Stimulated activated CD8-positive, alpha-beta memory T cell treated with anti-CD3 and anti-CD28 coated beads, Interleukin-2, amount 100 ng/mL, for 48 hours (primary cell): Measurements from ENCODE around the gene SIGLEC1.

Experiments used
- DNase-seq, 2 donors: peaks; one replicate each; pipeline ENCODE4 v3.0.0-alpha.2; 2020; ENCODE audit warnings: low read depth in 2 of 2

The SIGLEC1 gene

DNA sequence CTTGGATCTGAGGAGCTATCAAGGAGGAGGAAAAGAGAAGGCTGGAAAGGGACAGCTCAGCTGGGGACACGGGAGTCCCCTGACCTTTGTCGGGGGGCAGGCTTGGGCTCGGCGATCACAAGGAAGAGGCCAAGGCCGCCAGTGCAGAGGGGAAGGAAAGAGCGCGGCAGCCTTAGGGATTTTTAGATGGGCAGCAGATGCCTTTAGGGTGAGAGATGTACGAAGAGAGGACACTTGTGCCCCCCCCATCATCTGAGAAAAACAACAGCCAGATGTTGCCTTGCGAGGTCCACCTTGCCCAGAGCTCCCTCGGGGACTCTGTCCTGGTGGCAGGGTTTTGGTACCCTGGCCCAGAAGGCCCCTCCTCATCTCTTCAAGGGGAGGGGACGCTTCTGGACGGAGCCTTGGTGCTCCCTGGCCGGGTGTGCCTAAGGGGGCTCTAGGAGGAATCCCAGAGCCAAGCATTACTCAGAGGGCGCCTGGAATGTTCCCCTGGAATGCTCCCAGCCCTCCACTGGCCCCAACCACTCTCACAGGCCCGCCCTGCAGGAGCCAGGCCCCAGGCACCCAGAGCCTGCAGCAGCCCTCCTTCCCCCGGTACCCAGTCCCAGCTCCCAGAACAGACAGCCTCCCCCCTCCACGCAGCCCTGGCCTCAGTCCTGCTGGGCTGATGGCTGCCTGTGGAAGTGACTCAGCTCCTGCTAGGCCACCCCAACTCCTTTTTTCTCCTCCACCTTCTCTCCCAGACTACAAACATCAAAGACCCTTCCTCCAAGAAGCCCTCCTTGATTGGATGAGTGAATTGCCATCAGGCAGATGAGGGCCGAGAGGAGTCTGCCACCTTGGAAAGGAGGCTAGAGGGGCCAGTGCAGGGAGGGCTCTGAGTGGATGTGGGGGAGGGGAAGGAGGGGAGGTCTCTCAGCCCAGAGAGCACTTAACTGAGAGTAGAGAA is 32.4 kb downstream of the SIGLEC1 start:
- DNase-seq, result no peak

DNA sequence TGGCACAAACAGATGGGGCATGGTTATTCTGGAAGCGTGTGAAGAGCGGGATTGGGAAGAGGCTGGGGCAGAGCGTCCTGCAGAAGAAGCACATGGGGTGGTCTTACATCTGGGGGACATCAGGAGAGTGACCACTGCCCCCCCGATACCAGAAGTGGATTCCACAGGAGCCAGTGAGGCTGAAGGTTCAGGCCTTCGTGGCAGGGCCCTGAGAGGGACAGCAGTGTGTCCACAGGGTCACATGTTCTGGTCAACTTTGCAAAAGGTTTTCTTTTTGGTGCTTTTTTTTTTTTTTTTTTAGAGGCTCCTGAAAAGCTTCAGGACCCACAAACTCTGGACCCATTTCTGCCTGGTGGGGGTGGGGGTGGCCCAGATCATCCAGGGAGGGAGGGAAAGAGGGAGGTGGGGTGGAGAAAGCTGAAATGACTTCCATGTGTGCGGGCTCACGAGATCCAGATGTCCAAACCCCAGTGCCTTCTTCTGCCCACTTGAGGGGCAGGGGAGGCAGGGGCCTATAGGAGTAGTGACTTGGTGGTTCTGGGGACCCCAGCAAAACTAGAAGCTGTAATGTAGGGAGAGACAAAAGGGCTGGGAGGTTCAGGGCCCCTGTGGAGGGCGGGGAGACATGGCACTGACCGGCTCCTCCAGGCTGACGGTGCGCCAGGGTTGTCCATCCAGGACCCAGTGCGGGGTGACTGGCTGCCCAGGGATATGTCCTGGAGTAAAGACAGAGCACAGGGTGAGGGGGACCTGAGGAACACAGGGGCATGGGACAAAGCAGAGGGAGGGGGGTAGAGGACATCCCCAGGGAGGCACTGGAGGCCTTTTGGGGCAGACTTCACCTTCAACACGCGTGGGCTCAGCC is 33.3 kb downstream of the SIGLEC1 start:
- no peak for DNase-seq

DNA sequence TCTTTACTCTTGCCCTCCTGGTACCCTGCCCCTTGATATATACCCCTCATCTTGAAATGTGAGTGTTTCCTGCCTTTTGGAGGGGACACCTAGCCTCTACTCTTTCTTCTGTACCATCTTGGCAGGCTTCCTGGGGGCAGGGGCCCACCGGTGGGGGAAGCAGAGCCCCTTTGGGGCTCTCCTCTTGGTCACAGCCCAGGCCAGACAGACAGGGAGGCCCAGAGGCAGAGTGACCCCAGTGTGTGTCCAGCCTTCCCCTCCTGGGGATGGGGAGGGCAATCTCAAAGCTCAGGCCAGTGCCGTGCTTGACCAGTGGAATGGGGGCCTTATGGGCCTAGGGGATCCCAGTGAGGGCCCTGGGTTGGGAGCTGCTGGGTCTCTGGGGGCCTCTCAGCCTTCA is 34.2 kb downstream of the SIGLEC1 start:
- DNase-seq, result no peak

DNA sequence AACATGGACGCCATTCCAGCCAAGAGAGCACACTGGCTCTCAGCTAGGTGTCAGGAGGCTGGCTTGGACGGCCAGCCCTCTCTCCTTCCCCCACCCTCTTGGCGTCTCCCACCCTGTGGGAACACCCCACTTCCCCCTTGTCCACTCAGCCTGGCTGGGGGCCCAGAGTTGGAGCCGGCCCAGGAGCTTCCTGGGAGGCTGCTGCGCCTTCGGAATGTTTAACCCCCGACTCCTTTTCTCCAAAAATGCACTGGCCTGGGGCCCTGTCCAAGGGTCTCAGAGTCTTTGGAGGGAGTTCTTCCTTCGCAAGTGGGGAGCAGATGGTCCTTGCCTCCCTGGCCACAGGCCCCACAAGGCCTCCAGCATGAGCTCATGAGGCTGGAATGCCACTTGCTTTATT is 34.7 kb downstream of the SIGLEC1 start:
- DNase-seq, result no peak

DNA sequence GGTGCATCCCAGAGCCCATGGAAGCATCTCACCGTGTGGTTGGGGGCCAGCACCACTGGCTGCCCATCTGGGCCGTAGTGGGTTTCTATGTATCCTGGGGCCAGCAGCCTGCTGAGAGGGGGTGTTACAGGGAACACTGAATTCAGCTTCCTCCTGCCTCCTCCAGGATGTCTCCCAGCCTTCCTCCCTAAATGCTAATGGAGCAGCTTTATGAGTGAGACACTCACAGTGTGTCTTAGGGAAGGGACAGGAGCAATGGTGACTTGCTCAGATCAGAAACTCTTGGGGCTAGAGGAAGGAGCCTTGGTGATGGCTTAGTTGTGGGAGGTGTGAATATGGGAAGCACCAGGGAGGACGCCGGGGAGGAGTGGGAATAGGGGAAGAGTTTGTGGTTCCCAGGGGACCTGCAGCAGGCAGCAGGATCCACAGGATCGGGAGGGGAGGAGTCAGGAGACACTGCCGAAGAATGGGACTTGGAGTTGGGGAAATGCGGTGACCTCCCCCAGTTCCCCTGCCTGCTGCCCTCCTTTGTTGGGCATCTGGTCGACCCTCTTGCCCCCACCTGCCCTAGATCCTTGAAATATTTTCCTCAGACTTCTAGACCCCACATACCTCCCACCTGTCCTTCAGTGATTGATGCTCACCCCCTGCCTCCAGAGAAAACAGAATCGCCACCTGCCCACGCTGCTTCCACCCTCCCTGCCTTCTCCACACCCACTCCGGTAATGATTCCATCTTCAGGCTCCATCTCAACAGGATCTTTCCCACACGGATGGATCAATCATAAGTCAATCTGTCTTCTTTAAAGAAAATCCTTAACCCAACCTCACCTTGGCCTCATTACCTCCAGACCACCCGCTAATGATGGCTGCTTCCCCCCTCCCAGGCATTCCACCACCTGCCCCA is 37.2 kb downstream of the SIGLEC1 start:
- DNase-seq, result no peak

DNA sequence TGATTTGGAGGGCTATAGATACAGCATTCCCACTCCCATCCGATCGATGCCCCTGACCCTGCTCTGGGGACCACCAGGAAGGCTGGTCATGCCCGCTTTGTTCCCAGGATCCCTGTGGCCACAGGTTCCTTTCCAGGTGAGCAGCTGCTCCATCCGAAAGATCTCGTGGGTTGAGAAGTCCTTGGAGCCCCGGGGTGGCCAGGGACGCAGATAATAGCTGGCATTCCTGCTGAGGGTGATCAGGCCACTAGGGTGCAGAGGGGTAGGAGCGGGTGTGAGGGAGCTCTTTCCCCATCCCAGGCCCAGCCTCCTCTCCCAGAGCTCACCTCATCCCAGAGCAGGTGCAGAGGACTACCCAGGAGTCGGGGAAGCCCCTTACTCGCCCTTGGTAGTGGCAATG is 38.0 kb downstream of the SIGLEC1 start:
- DNase-seq, result no peak

DNA sequence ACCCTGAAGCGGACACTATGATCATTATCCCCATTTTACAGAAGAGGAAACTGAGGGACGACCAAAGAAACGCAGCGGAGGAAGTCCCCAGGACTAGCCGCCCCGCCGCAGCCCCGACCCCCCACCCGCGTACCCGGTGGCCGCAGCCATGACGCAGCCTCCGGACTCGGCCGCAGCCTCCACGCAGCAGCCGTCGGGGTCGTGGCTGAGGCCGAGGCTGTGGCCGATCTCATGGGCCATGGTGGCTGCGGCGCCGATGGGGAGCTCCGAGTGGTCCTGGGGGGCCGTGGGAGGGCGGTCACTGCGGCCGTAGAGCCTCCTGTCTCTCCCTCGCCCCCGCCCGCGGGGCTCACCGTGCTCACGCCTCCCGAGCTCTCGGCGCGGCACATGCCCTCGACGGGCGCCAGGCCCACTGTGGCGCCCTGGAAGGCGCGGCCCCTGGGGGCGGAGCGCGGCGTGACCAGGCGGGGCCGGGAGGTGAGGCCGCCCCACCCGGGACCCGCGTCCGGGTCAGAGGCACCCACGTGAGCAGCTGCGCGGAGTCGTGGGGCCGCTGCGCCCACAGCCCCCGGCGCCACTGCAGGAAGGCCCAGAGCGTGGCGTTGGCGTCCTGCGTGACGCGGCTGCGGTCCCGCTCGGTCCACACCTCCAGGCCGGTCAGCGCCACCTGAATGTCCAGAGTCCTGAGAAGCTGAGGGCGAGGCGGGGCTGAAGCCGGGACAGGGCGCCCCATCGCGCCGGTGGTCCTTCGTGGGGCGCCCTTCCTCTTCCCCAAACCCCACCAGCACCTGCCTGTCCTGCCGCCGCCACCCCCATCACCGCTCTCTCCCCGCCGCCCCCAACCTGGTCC is 39.0 kb downstream of the SIGLEC1 start:
- no peak for DNase-seq

DNA sequence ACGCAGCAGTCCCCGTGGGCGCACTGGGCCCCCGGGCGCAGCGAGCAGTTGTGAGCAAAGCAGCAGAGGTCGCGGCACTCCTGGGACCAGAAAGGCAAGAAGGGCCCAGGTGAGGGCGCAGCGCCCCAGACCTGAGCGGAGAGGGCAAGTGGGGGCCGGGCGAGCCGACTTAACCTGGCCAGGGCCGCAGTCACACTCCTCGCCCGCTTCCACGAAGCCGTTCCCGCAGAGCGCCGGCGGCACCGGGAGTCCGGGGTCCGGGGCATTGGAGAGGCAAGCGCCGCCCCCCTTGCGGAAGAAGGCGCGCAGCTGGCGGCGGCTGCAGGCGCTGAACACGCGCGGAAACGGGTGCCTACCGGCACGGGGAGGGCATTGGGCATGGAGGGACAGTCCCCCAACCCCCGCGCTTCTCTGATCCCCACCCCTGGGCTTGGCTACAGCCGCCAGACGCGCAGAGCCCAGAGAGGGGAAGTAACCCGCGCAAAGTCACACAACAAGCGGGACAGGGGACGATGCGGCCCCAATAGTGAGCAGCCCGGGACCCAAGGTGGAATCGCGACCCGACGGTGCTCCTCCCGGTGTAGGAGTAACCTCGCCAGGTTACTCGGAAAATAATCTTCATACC is 39.7 kb downstream of the SIGLEC1 start:
- DNase-seq, result no peak

DNA sequence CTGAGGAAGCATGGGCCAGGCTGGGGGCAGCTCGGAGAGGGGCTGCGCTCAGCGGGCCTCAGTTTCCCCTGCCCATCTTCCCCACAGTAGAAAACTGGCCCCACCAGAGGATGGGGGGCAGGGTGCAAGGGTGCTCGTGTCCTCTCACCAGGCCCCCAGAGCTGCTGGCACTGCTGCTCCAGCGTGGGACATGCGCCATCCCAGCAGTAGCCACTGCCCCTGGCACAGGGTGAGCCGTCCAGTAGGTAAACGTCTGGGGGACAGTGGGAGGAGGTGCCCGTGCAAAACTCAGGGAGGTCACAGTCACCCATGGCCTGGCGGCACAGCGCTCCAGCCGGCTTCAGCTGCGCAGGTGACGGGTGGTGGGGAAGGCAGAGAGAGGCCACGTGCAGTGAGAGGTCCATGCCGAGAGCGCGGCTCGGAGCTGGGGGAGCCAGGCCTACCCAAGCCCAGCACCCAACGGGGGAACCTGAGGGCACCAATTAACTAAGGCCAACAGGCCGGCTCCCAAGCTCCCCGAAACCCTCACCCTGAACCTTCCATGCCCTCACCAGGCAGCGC is 40.3 kb downstream of the SIGLEC1 start:
- DNase-seq, result no peak

DNA sequence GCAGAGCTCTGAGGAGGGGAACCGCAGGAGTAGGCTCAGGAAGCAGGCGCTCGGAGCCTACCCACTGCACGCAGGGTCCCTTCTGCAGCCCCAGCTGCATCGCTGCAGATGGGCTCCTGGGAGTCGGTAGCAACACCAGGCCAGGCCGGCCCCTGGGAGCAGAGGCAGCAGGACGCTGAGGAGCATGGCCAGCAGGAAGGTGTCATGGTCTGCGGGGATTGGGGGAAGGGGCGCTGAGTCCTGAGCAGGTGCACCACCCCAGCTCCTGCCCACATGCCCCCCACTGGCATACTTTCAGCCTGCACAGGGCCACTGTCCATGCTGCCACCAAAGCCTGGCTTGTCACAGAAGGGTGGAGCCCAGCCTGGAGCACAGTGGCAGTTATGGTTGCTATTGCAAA is 41.5 kb downstream of the SIGLEC1 start:
- DNase-seq, result no peak

DNA sequence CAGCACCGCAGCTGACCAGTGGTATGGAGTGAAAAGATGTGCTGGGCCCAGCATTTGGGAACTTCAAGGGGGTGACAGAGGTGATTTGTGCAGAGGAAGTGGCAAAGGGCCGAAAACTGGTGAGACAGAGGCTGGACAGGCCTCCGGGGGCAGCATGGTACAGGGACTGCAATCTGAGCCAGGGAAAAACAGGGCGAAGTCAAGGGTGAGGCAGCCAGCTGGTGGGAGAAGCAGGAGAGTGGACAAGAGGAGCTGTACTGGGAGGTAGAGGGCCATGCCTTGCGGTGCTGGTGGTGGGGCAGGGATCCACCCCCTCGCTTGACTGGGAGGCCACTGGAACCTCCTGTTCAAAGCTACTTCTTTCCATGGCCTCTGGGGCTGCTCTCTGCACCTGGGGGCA is 41.9 kb downstream of the SIGLEC1 start:
- no peak for DNase-seq

DNA sequence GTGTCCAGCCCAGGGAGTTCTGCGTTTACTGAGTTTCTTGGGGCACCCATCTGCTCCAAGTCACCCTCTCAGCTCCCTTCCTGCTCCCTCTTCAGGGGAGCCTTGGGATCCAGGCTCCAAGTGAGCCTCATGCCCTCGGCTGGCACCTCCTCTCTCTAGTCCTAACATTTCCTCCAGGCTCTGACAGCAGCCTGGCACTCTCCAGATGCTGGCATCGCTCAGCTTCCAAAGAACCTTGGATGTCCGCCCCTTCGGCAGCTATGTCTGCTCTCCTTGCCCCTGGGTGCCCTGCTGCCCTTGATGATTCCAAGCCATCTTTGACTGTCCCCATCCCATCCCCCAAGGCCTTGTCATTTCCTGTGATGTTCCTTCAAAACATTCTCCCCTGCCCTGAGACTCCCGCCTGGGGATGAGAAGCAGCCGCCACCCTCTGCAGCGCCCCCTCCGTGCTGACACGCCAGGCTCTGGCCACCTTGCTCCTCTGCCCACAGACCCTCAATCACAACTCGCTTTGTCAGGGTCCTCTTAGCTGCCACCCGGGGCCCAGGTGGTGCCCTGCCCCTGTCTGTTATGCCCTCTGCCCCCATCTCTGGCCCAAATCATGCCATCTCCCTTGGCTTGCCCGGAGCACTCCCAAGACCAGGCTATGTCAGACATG is 42.6 kb downstream of the SIGLEC1 start:
- no peak for DNase-seq

DNA sequence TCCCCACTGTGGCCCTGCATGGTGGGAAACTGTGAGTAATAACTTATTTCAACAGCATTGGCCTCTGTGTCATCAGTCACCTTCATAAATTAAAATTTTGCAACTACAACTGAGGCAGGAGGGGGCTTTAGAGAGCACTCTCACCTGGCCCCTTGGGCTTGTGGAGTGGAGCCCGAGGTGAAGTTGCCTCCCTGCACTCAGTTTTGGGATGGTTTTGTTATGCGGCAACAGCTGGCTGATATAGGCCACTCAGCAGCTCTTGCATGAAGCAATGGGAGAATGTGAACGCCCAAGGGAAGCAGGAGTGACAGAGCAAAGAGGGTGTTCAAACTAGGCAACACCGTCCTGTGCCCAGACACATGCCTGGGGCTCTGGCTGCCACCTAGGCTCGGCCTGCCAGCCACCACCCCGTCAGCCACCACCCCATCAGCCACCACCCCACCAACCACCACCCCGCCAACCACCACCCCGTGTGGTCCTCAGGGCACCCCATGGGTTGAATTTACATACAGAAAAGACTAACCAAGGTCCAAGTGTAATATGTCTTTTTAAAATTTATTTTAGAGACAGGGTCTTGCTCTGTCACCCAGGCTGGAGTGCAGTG is 44.9 kb downstream of the SIGLEC1 start:
- DNase-seq, result no peak

DNA sequence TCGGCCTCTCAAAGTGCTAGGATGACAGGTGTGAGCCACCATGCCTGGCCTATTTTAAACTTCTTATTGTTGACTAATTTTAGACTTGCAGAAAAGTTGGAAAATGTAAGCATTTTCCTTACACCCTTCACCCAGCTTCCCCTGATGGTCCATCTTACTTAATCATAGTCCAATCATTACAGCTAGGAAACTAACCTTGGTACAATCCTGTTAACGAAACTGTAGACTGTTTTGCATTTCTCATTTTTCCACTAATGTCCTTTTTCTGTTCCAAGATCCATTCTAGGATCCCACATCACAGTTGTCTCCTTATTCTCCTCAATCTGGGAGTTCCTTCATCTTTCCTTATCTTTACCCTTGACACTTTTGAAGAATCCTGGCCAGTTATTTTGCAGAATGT is 48.5 kb downstream of the SIGLEC1 start:
- DNase-seq, result no peak

DNA sequence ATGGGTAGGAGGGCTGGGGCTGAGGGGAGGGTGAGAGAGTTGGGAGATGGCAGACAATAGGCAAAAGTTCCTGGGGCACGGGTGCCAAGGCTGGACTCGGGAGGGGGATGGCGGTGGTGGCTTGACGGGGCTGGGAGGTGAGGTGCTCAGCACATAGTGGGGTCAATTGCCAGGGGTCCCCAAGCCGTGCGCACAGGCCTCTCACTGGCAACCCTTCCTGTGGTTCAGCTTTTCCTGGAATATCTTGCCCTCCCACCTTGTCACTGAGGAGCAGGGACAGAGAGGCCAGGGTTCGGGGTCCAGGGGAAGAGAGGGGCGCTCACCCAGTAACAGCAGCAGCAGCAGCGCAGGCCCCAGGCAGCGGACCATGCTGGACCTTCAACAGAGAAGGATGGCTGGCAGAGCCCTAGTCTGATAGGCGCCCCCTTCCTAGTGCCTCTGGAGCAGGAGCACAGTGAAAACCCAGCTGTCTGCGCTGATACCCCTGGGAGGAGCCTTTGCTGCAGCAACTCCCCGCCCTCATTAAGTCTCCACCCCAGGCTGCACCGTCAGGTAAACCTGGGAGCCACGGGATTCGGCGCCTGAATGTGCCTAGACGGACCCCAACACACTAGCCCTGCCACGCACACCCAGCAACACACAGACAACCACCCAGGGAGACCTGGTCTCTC is 49.2 kb downstream of the SIGLEC1 start, which contains the start of gene GFRA4:
GFRA4 (minus strand) TSS at position 369 of the 671 bp plus-strand sequence; CDS start at position 369, 0 bp downstream.
- no peak for DNase-seq
